NCI-H1436 (cell line): Measurements from ENCODE around the gene UBE3A.
"Not testable (repeated sequence)": the region's sequence is repeated elsewhere in the genome, so short reads cannot be mapped to it uniquely, and the experiment has no call there.

ENCODE experiments used
- DNase-seq: peaks from one replicate; lab custom pipeline; 2025; lab: John Stamatoyannopoulos, UW

Gene UBE3A

GRCh38 chr15:25438601-25439368 lies at the start of gene UBE3A:
Gene UBE3A (minus strand): TSS chr15:25439024. CDS start chr15:25409107, 29,917 bp downstream.
- peak; percentile 89 for DNase-seq

GRCh38 chr15:25487226-25487884 lies 48.5 kb upstream of the UBE3A start:
- DNase-seq: no peak

GRCh38 chr15:25486051-25486450 lies 47.2 kb upstream of the UBE3A start:
- no peak for DNase-seq

GRCh38 chr15:25481208-25481859 lies 42.5 kb upstream of the UBE3A start:
- peak; percentile 24 for DNase-seq

GRCh38 chr15:25478313-25478712 lies 39.5 kb upstream of the UBE3A start:
- no peak for DNase-seq

- no peak for DNase-seq
Observed at GRCh38 chr15:25477816-25478215, 39.0 kb upstream of the UBE3A start.

GRCh38 chr15:25474251-25474650 lies 35.4 kb upstream of the UBE3A start:
- no peak for DNase-seq

GRCh38 chr15:25470230-25470629 lies 31.4 kb upstream of the UBE3A start:
- DNase-seq: no peak

- no peak for DNase-seq
Observed at GRCh38 chr15:25469377-25469776, 30.6 kb upstream of the UBE3A start.

GRCh38 chr15:25468611-25469010 lies 29.8 kb upstream of the UBE3A start:
- no peak for DNase-seq

GRCh38 chr15:25465835-25466234 lies 27.0 kb upstream of the UBE3A start:
- no peak for DNase-seq

- DNase-seq: no peak
Observed at GRCh38 chr15:25464784-25465183, 26.0 kb upstream of the UBE3A start.

- no peak for DNase-seq
Observed at GRCh38 chr15:25464383-25464782, 25.6 kb upstream of the UBE3A start.

- no peak for DNase-seq
Observed at GRCh38 chr15:25456196-25456595, 17.4 kb upstream of the UBE3A start.

GRCh38 chr15:25455226-25455625 lies 16.4 kb upstream of the UBE3A start:
- no peak for DNase-seq

GRCh38 chr15:25454771-25455170 lies 15.9 kb upstream of the UBE3A start:
- no peak for DNase-seq

GRCh38 chr15:25453246-25453645 lies 14.4 kb upstream of the UBE3A start:
- not testable (repeated sequence) for DNase-seq

- DNase-seq: no peak
Observed at GRCh38 chr15:25451501-25451900, 12.7 kb upstream of the UBE3A start.

GRCh38 chr15:25450163-25450562 lies 11.3 kb upstream of the UBE3A start:
- DNase-seq: no peak

- DNase-seq: no peak
Observed at GRCh38 chr15:25446076-25446475, 7.3 kb upstream of the UBE3A start.

GRCh38 chr15:25445412-25445811 lies 6.6 kb upstream of the UBE3A start:
- no peak for DNase-seq

GRCh38 chr15:25441111-25441510 lies 2.3 kb upstream of the UBE3A start:
- DNase-seq: no peak

- DNase-seq: peak; percentile 18
Observed at GRCh38 chr15:25439369-25439836, 579 bp upstream of the UBE3A start.
